GM12891 (cell line): ENCODE measurements around the gene NECAB3.

ENCODE experiments used
- PAX5 ChIP-seq: IDR thresholded peaks from 2 replicates; pipeline ENCODE4 v1.6.1; 2011; ENCODE audit warnings: low read length, moderate library complexity, mild to moderate bottlenecking; ENCODE audit not compliant: insufficient read depth, severe bottlenecking
- POLR2A ChIP-seq: IDR thresholded peaks from 2 replicates; pipeline ENCODE4 v1.6.1; 2011; ENCODE audit warnings: low read depth, low read length, control low read depth
- POLR2AphosphoS5 ChIP-seq: IDR thresholded peaks from 2 replicates; pipeline ENCODE4 v1.6.1; 2011; ENCODE audit warnings: low read depth, low read length, control low read depth
- POU2F2 ChIP-seq: IDR thresholded peaks from 2 replicates; pipeline ENCODE4 v1.6.1; 2011; ENCODE audit warnings: low read depth, mild to moderate bottlenecking, control low read depth, low read length, moderate library complexity
- SPI1 ChIP-seq: IDR thresholded peaks from 2 replicates; pipeline ENCODE4 v1.6.1; 2011; ENCODE audit warnings: low read depth, low read length, control low read depth
- TAF1 ChIP-seq: IDR thresholded peaks from 2 replicates; pipeline ENCODE4 v1.6.1; 2011; ENCODE audit warnings: low read depth, low read length, control low read depth

- TF ChIP-seq POLR2A, result peak; percentile 67
- TF ChIP-seq SPI1, result no peak
- no peak for TF ChIP-seq POLR2AphosphoS5
- peak; percentile 73 for TF ChIP-seq TAF1
- TF ChIP-seq POU2F2, result no peak
- no peak for TF ChIP-seq PAX5
Observed at GRCh38 chr20:33663161-33664084, 10.8 kb downstream of the NECAB3 start.
